ENCODE data around the gene ARF1. TPM values are rescaled to one million over a fixed set of nuclear protein-coding genes. Genes with fewer than 3 reads are reported as not detected.

The ARF1 gene
- total RNA-seq, 1 experiment from 2014 or later = 395 TPM

GRCh38 chr1:228125185-228125584 lies 42.7 kb downstream of the ARF1 start:
- no peak overlapping the region for H3K4me3 ChIP-seq (ENCODE audit: low read depth, low read length, poor library complexity, severe bottlenecking)
- CTCF ChIA-PET = no interaction called here
- no peaks in the 10 kb centered on the region for H3K9me3 ChIP-seq (ENCODE audit: low read depth, low read length, poor library complexity, severe bottlenecking)
- BruUV-seq (replicated peaks) = no TSS peak
- no peaks in the 10 kb centered on the region for H3K27me3 ChIP-seq (replicated peaks; ENCODE audit: insufficient read depth, low read depth, low read length, poor library complexity)
- POLR2A ChIA-PET (ENCODE audit: low non-redundant PET) = no interaction called here
- no peak for TF ChIP-seq CTCF (conservative IDR thresholded peaks at IDR 0.05; ENCODE audit: low read depth, low read length)
- no peak for TF ChIP-seq EZH2 (IDR thresholded peaks at IDR 0.05; ENCODE audit: borderline replicate concordance, low read depth, low read length, poor library complexity, severe bottlenecking)
- no peaks in the 10 kb centered on the region for H3K4me1 ChIP-seq (ENCODE audit: insufficient read depth, low read length, poor library complexity, severe bottlenecking)
- no peak for DNase-seq (ENCODE audit: low spot score)
- H3K36me3 ChIP-seq (ENCODE audit: insufficient read depth, low read length, poor library complexity, severe bottlenecking) = no peaks in the 10 kb centered on the region
- intact Hi-C loops (cut with micrococcal nuclease; ENCODE audit: unreplicated experiment) = no loop called here
- no peak overlapping the region for H3K27ac ChIP-seq (ENCODE audit: low read depth, low read length, poor library complexity, severe bottlenecking)

GRCh38 chr1:228131766-228132165 lies 49.3 kb downstream of the ARF1 start:
- no peaks in the 10 kb centered on the region for H3K36me3 ChIP-seq (ENCODE audit: insufficient read depth, low read length, poor library complexity, severe bottlenecking)
- DNase-seq (ENCODE audit: low spot score) = no peak
- no peaks in the 10 kb centered on the region for H3K4me1 ChIP-seq (ENCODE audit: insufficient read depth, low read length, poor library complexity, severe bottlenecking)
- no TSS peak for BruUV-seq (replicated peaks)
- no peaks in the 10 kb centered on the region for H3K9me3 ChIP-seq (ENCODE audit: low read depth, low read length, poor library complexity, severe bottlenecking)
- intact Hi-C loops (cut with micrococcal nuclease; ENCODE audit: unreplicated experiment) = loop anchor here (5.0 kb wide), 1 partner anchor 386 kb away; no protein-coding TSS in a partner anchor
- CTCF ChIA-PET = no interaction called here
- H3K27ac ChIP-seq (ENCODE audit: low read depth, low read length, poor library complexity, severe bottlenecking) = no peak overlapping the region
- H3K4me3 ChIP-seq (ENCODE audit: low read depth, low read length, poor library complexity, severe bottlenecking) = no peak overlapping the region
- POLR2A ChIA-PET (ENCODE audit: low non-redundant PET) = interaction anchor here (0.6 kb wide), 1 partner anchor 10 kb away, joined by 3 read pairs; no protein-coding TSS in a partner anchor
- TF ChIP-seq EZH2 (IDR thresholded peaks at IDR 0.05; ENCODE audit: borderline replicate concordance, low read depth, low read length, poor library complexity, severe bottlenecking) (no peak), CTCF (conservative IDR thresholded peaks at IDR 0.05; ENCODE audit: low read depth, low read length) (no peak)
- peaks cover 28% of the 10 kb centered on the region for H3K27me3 ChIP-seq (replicated peaks; ENCODE audit: insufficient read depth, low read depth, low read length, poor library complexity)

- TF ChIP-seq EZH2 (IDR thresholded peaks at IDR 0.05; ENCODE audit: borderline replicate concordance, low read depth, low read length, poor library complexity, severe bottlenecking) (no peak), CTCF (conservative IDR thresholded peaks at IDR 0.05; ENCODE audit: low read depth, low read length) (no peak)
- no peak for DNase-seq (ENCODE audit: low spot score)
- CTCF ChIA-PET = interaction anchor here (0.6 kb wide), 1 partner anchor 16 kb away, joined by 4 read pairs; no protein-coding TSS in a partner anchor
- intact Hi-C loops (cut with micrococcal nuclease; ENCODE audit: unreplicated experiment) = loop anchor here (5.0 kb wide), 1 partner anchor 383 kb away; no protein-coding TSS in a partner anchor
- POLR2A ChIA-PET (ENCODE audit: low non-redundant PET) = no interaction called here
- H3K9me3 ChIP-seq (ENCODE audit: low read depth, low read length, poor library complexity, severe bottlenecking) = no peaks in the 10 kb centered on the region
- peaks cover 29% of the 10 kb centered on the region for H3K27me3 ChIP-seq (replicated peaks; ENCODE audit: insufficient read depth, low read depth, low read length, poor library complexity)
- BruUV-seq (replicated peaks) = no TSS peak
- H3K4me3 ChIP-seq (ENCODE audit: low read depth, low read length, poor library complexity, severe bottlenecking) = no peak overlapping the region
- H3K36me3 ChIP-seq (ENCODE audit: insufficient read depth, low read length, poor library complexity, severe bottlenecking) = no peaks in the 10 kb centered on the region
- H3K4me1 ChIP-seq (ENCODE audit: insufficient read depth, low read length, poor library complexity, severe bottlenecking) = no peaks in the 10 kb centered on the region
- H3K27ac ChIP-seq (ENCODE audit: low read depth, low read length, poor library complexity, severe bottlenecking) = no peak overlapping the region
Measured at GRCh38 chr1:228134591-228134990, 52.1 kb downstream of the ARF1 start.
